ENCODE measurements around the gene SLC35D1. TPM values are rescaled to one million over a fixed set of nuclear protein-coding genes. Genes with fewer than 3 reads are reported as not detected.
"Not testable (repeated sequence)": the region's sequence is repeated elsewhere in the genome, so short reads cannot be mapped to it uniquely, and the experiment has no call there.

The SLC35D1 gene
- total and polyA plus RNA-seq, 7 experiments from 2014 or later, result 4.8 to 25.7 (median 10.7) TPM

DNA sequence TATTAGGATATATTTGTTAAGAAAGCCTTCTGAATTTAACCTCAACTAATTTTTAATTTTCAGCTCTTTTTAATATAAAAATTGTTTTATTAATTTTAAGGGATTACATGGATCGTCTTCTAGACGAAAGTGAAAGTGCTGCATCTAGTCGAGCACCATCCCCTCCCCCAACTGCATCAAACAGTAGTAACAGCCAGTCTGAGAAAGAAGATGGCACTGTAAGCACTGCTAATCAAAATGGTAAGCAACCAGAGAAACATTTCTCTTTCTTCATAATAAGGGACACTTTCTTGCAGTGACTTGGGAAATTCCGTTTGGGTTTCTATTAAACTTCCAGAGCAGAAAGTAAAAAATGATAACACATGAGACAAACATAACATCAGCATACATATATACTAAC lies 72.3 kb downstream of the SLC35D1 start:
- ATAC-seq (peak; percentile 93), DNase-seq (peak in 7 of 9 donors; percentile 52 to 78 (median 69))
- peak overlapping the region; percentile 22 for H3K4me3 ChIP-seq (ENCODE audit: low read length)
- peaks cover 0 to 8% of the 10 kb centered on the region in 2 donors for H3K4me1 ChIP-seq (ENCODE audit: control insufficient read depth in 2 of 2, insufficient read depth in 2 of 2, low read length in 2 of 2)
- H3K27ac ChIP-seq (ENCODE audit: low read depth, low read length), result peak overlapping the region; percentile 78
- peaks cover 20 to 37% (median 25%) of the 10 kb centered on the region in 3 experiments for H3K36me3 ChIP-seq (ENCODE audit: control insufficient read depth in 2 of 3, insufficient read depth in 3 of 3, low read length in 3 of 3)
- no peaks in the 10 kb centered on the region for H3K9me3 Mint-ChIP-seq
- ChIA-PET POLR2A (interaction anchor here (1.2 to 1.7 kb wide), 2 partner anchors 8 to 57 kb away, joined by 5 to 8 read pairs; partner anchors contain the start of genes DNAI4 and MIER1), CTCF (interaction anchor here (0.6 to 1.6 kb wide), 9 partner anchors 13 to 256 kb away, joined by 3 to 6 read pairs (median 3); partner anchors contain the start of gene SLC35D1)
- H3K27me3 ChIP-seq (ENCODE audit: control insufficient read depth in 2 of 2, insufficient read depth in 2 of 2, low read length in 2 of 2), result no peaks in the 10 kb centered on the region
- no peaks in the 10 kb centered on the region for H3K9me3 ChIP-seq (ENCODE audit: control insufficient read depth in 2 of 3, low read length in 3 of 3)
- H3K27me3 Mint-ChIP-seq, result no peaks in the 10 kb centered on the region
- intact Hi-C loops (cut with micrococcal nuclease), result loop anchor here (1.0 to 5.0 kb wide), 12 partner anchors 11 to 451 kb away; partner anchors contain the start of genes SLC35D1 (in 2 of the 2) and SERBP1 (in 1 of the 2)
- peak overlapping the region; percentile 83 to 94 (median 93) for H3K27ac Mint-ChIP-seq
- peak overlapping the region; percentile 64 to 84 (median 80) for H3K4me3 Mint-ChIP-seq
- peaks cover 6 to 48% (median 37%) of the 10 kb centered on the region in 7 donors for H3K4me1 Mint-ChIP-seq
- H3K36me3 Mint-ChIP-seq, result peaks cover 9 to 32% (median 20%) of the 10 kb centered on the region in 5 donors

- H3K4me1 ChIP-seq (ENCODE audit: control insufficient read depth in 2 of 2, insufficient read depth in 2 of 2, low read length in 2 of 2), result peaks cover 0 to 8% of the 10 kb centered on the region in 2 donors
- DNase-seq (no peak), ATAC-seq (no peak)
- H3K36me3 ChIP-seq (ENCODE audit: control insufficient read depth in 2 of 3, insufficient read depth in 3 of 3, low read length in 3 of 3), result peaks cover 22 to 35% (median 28%) of the 10 kb centered on the region in 3 experiments
- Mint-ChIP-seq H3K27me3 (no peaks in the 10 kb centered on the region), H3K4me3 (peak overlapping the region; percentile 64 to 84 (median 80)), H3K27ac (peak overlapping the region; percentile 70 to 94 (median 92)), H3K9me3 (no peaks in the 10 kb centered on the region), H3K4me1 (peaks cover 6 to 48% (median 37%) of the 10 kb centered on the region in 7 donors), H3K36me3 (peaks cover 9 to 32% (median 18%) of the 10 kb centered on the region in 5 donors)
- peak overlapping the region; percentile 22 for H3K4me3 ChIP-seq (ENCODE audit: low read length)
- no peaks in the 10 kb centered on the region for H3K27me3 ChIP-seq (ENCODE audit: control insufficient read depth in 2 of 2, insufficient read depth in 2 of 2, low read length in 2 of 2)
- peak overlapping the region; percentile 78 for H3K27ac ChIP-seq (ENCODE audit: low read depth, low read length)
- ChIA-PET CTCF (interaction anchor here (0.6 to 1.6 kb wide), 9 partner anchors 14 to 256 kb away, joined by 3 to 6 read pairs (median 3); partner anchors contain the start of gene SLC35D1), POLR2A (interaction anchor here (1.2 to 1.7 kb wide), 2 partner anchors 9 to 56 kb away, joined by 5 to 8 read pairs; partner anchors contain the start of genes DNAI4 and MIER1)
- H3K9me3 ChIP-seq (ENCODE audit: control insufficient read depth in 2 of 3, low read length in 3 of 3), result no peaks in the 10 kb centered on the region
- intact Hi-C loops (cut with micrococcal nuclease), result loop anchor here (1.0 to 5.0 kb wide), 10 partner anchors 11 to 451 kb away; partner anchors contain the start of genes SLC35D1 (in 2 of the 2) and SERBP1 (in 1 of the 2)
Measured at GRCh38 chr1:66980745-66981367, 73.1 kb downstream of the SLC35D1 start.

DNA sequence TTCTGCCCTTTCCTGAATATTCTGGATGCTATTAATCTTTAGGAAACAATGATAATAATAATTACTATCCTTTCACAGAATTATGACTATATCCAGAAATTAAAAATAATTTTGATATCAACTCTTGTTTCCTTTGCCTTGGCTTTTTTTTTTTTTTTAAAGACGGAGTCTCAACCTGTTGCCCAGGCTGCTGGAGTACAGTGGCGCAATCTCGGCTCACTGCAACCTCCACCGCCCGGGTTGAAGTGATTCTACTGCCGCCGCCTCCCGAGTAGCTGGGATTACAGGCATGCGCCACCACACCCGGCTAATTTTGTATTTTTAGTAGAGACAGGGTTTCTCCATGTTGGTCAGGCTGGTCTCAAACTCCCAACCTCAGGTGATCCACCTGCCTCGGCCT lies 74.3 kb downstream of the SLC35D1 start:
- H3K4me3 Mint-ChIP-seq; DNase-seq; POLR2A ChIA-PET; H3K9me3 ChIP-seq (ENCODE audit: control insufficient read depth in 2 of 3, low read length in 3 of 3); H3K4me3 ChIP-seq (ENCODE audit: low read length); H3K9me3 Mint-ChIP-seq; H3K4me1 ChIP-seq (ENCODE audit: control insufficient read depth in 2 of 2, insufficient read depth in 2 of 2, low read length in 2 of 2); H3K27me3 ChIP-seq (ENCODE audit: control insufficient read depth in 2 of 2, insufficient read depth in 2 of 2, low read length in 2 of 2); H3K27me3 Mint-ChIP-seq; ATAC-seq: not testable (repeated sequence)
- peaks cover 6 to 48% (median 36%) of the 10 kb centered on the region in 7 donors for H3K4me1 Mint-ChIP-seq
- CTCF ChIA-PET, result interaction anchor here (0.8 to 2.5 kb wide), 3 partner anchors 12 to 170 kb away, joined by 3 to 8 read pairs (median 3); no protein-coding TSS in a partner anchor
- H3K36me3 ChIP-seq (ENCODE audit: control insufficient read depth in 2 of 3, insufficient read depth in 3 of 3, low read length in 3 of 3), result peaks cover 20 to 38% (median 33%) of the 10 kb centered on the region in 3 experiments
- H3K36me3 Mint-ChIP-seq, result peaks cover 9 to 39% (median 20%) of the 10 kb centered on the region in 5 donors
- H3K27ac ChIP-seq (ENCODE audit: low read depth, low read length), result peak overlapping the region; percentile 8
- peak overlapping the region in 5 of 9 donors; percentile 46 to 93 (median 71) for H3K27ac Mint-ChIP-seq
- intact Hi-C loops (cut with micrococcal nuclease), result loop anchor here (2.0 to 5.0 kb wide), 8 partner anchors 13 to 453 kb away; partner anchors contain the start of genes SLC35D1 (in 2 of the 2) and SERBP1 (in 1 of the 2)

DNA sequence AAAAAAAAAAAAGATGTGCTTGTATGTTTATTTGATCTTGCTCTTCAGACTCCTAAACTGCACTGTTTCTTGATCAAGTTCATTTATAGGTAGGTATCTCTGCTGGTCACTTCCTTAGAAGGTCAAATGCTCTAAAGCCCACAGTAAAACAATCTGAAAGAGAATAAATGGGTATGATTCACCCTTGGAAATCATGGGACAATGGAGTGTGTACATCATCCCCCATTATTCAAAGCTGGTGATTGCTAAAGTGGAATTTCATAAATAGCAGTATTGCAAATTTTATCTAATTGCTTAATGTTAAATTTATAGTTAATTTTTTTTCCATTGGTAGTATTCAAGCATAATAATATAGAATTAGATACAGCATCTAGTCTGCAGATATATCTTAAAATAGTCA lies 75.7 kb downstream of the SLC35D1 start:
- no peak overlapping the region for H3K27ac ChIP-seq (ENCODE audit: low read depth, low read length)
- H3K4me3 ChIP-seq (ENCODE audit: low read length), result no peak overlapping the region
- H3K4me1 ChIP-seq (ENCODE audit: control insufficient read depth in 2 of 2, insufficient read depth in 2 of 2, low read length in 2 of 2), result peaks cover 0 to 8% of the 10 kb centered on the region in 2 donors
- Mint-ChIP-seq H3K4me3 (peak overlapping the region in 1 of 10 donors; percentile 7), H3K27ac (peak overlapping the region in 2 of 9 donors; percentile 46 to 68), H3K36me3 (peaks cover 4 to 30% (median 16%) of the 10 kb centered on the region in 5 donors), H3K4me1 (peaks cover 5 to 43% (median 29%) of the 10 kb centered on the region in 7 donors), H3K9me3 (no peaks in the 10 kb centered on the region), H3K27me3 (no peaks in the 10 kb centered on the region)
- ChIA-PET POLR2A (interaction anchor here (0.6 kb wide), 2 partner anchors 53 to 522 kb away, joined by 3 to 4 read pairs; partner anchors contain the start of genes DNAI4 and MIER1), CTCF (interaction anchor here (1.1 to 2.5 kb wide), 3 partner anchors 18 to 171 kb away, joined by 3 to 8 read pairs (median 5); no protein-coding TSS in a partner anchor)
- no peak for ATAC-seq
- peaks cover 8 to 28% (median 23%) of the 10 kb centered on the region in 3 experiments for H3K36me3 ChIP-seq (ENCODE audit: control insufficient read depth in 2 of 3, insufficient read depth in 3 of 3, low read length in 3 of 3)
- no peaks in the 10 kb centered on the region for H3K27me3 ChIP-seq (ENCODE audit: control insufficient read depth in 2 of 2, insufficient read depth in 2 of 2, low read length in 2 of 2)
- intact Hi-C loops (cut with micrococcal nuclease), result no loop called here
- H3K9me3 ChIP-seq (ENCODE audit: control insufficient read depth in 2 of 3, low read length in 3 of 3), result no peaks in the 10 kb centered on the region
- DNase-seq, result no peak

GRCh38 chr1:66968574-66968973 lies 85.4 kb downstream of the SLC35D1 start:
- no peak overlapping the region for H3K27ac ChIP-seq (ENCODE audit: low read depth, low read length)
- ChIA-PET POLR2A (no interaction called here), CTCF (no interaction called here)
- no peak overlapping the region for H3K4me3 ChIP-seq (ENCODE audit: low read length)
- ATAC-seq, result no peak
- H3K36me3 ChIP-seq (ENCODE audit: control insufficient read depth in 2 of 3, insufficient read depth in 3 of 3, low read length in 3 of 3), result peaks cover 9 to 48% (median 14%) of the 10 kb centered on the region in 3 experiments
- DNase-seq, result no peak
- intact Hi-C loops (cut with micrococcal nuclease), result no loop called here
- H3K4me1 Mint-ChIP-seq, result peaks cover 12 to 44% (median 31%) of the 10 kb centered on the region in 7 donors
- H3K9me3 ChIP-seq (ENCODE audit: control insufficient read depth in 2 of 3, low read length in 3 of 3), result no peaks in the 10 kb centered on the region
- H3K4me3 Mint-ChIP-seq, result no peak overlapping the region
- no peaks in the 10 kb centered on the region for H3K27me3 Mint-ChIP-seq
- H3K27me3 ChIP-seq (ENCODE audit: control insufficient read depth in 2 of 2, insufficient read depth in 2 of 2, low read length in 2 of 2), result no peaks in the 10 kb centered on the region
- no peaks in the 10 kb centered on the region for H3K4me1 ChIP-seq (ENCODE audit: control insufficient read depth in 2 of 2, insufficient read depth in 2 of 2, low read length in 2 of 2)
- peaks cover 33 to 55% (median 50%) of the 10 kb centered on the region in 5 donors for H3K36me3 Mint-ChIP-seq
- H3K27ac Mint-ChIP-seq, result peak overlapping the region in 7 of 9 donors; percentile 10 to 91 (median 59)
- peaks cover 0 to 14% (median 5%) of the 10 kb centered on the region in 11 donors for H3K9me3 Mint-ChIP-seq

DNA sequence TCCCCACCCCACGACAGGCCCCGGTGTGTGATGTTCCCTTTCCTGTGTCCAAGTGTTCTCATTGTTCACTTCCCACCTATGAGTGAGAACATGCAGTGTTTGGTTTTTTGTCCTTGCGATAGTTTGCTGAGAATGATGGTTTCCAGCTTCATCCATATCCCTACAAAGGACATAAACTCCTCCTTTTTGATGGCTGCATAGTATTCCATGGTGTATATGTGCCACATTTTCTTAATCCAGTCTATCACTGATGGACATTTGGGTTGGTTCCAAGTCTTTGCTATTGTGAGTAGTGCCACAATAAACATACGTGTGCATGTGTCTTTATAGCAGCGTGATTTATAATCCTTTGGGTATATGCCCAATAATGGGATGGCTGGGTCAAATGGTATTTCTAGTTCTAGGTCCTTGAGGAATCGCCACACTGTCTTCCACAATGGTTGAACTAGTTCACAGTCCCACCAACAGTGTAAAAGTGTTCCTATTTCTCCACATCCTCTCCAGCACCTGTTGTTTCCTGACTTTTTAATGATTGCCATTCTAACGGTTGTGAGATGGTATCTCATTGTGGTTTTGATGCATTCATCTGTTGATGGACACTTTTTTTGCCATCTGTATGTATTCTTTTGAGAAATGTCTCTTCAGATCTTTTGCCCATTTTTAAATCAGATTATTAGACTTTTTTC lies 87.6 kb downstream of the SLC35D1 start:
- H3K27me3 Mint-ChIP-seq; ATAC-seq; CTCF ChIA-PET; DNase-seq; H3K4me3 ChIP-seq (ENCODE audit: low read length); H3K27ac ChIP-seq (ENCODE audit: low read depth, low read length); H3K9me3 ChIP-seq (ENCODE audit: control insufficient read depth in 2 of 3, low read length in 3 of 3); H3K27me3 ChIP-seq (ENCODE audit: control insufficient read depth in 2 of 2, insufficient read depth in 2 of 2, low read length in 2 of 2); H3K4me3 Mint-ChIP-seq; H3K4me1 ChIP-seq (ENCODE audit: control insufficient read depth in 2 of 2, insufficient read depth in 2 of 2, low read length in 2 of 2); POLR2A ChIA-PET: not testable (repeated sequence)
- peak overlapping the region in 7 of 9 donors; percentile 17 to 90 (median 59) for H3K27ac Mint-ChIP-seq
- intact Hi-C loops (cut with micrococcal nuclease), result loop anchor here (2.0 kb wide), 1 partner anchor 14 kb away; no protein-coding TSS in a partner anchor
- H3K9me3 Mint-ChIP-seq, result peaks cover 0 to 14% (median 5%) of the 10 kb centered on the region in 11 donors
- H3K4me1 Mint-ChIP-seq, result peaks cover 9 to 45% (median 31%) of the 10 kb centered on the region in 7 donors
- peaks cover 27 to 56% (median 54%) of the 10 kb centered on the region in 5 donors for H3K36me3 Mint-ChIP-seq
- peaks cover 14 to 44% (median 14%) of the 10 kb centered on the region in 3 experiments for H3K36me3 ChIP-seq (ENCODE audit: control insufficient read depth in 2 of 3, insufficient read depth in 3 of 3, low read length in 3 of 3)
